Tibial nerve (tissue), 4 donors: ENCODE measurements around the gene GGTLC1.

Source experiments
- CTCF ChIP-seq, 5 experiments: fragments of 200-600 bp in 3 of 5; fragments of 450-650 bp in 2 of 5; sonication (generic) in 3 of 5; IDR thresholded peaks; one replicate each; pipeline ENCODE4 v1.5.1; 2016 to 2019; ENCODE audit warnings: antibody characterized with exemption in 5 of 5, mild to moderate bottlenecking in 3 of 5, moderate library complexity in 2 of 5
- EP300 ChIP-seq, 2 donors: sonication (generic); formaldehyde crosslinking; IDR thresholded peaks; one replicate each; pipeline ENCODE4 v1.6.1; 2017; ENCODE audit warnings: antibody characterized with exemption in 2 of 2, mild to moderate bottlenecking in 1 of 2
- POLR2A ChIP-seq, 2 donors: fragments of 450-650 bp; IDR thresholded peaks; one replicate each; pipeline ENCODE4 v1.6.1; 2017; ENCODE audit warnings: antibody characterized with exemption in 2 of 2, mild to moderate bottlenecking in 2 of 2, moderate library complexity in 2 of 2

GRCh38 chr20:24033565-24033964 lies 45.0 kb upstream of the GGTLC1 start:
- TF ChIP-seq CTCF (IDR thresholded peaks at IDR 0.05) (no peak), EP300 (IDR thresholded peaks at IDR 0.05) (no peak), POLR2A (IDR thresholded peaks at IDR 0.05) (no peak)
